Measurements from ENCODE around the gene MYO1A. TPM values are rescaled to one million over a fixed set of nuclear protein-coding genes. Genes with fewer than 3 reads are reported as not detected.
A peak's percentile ranks its signal among the peaks of the same experiment; 100 is the strongest.

MYO1A gene
- total RNA-seq, 1 experiment from 2014 or later = 9.3 TPM

DNA sequence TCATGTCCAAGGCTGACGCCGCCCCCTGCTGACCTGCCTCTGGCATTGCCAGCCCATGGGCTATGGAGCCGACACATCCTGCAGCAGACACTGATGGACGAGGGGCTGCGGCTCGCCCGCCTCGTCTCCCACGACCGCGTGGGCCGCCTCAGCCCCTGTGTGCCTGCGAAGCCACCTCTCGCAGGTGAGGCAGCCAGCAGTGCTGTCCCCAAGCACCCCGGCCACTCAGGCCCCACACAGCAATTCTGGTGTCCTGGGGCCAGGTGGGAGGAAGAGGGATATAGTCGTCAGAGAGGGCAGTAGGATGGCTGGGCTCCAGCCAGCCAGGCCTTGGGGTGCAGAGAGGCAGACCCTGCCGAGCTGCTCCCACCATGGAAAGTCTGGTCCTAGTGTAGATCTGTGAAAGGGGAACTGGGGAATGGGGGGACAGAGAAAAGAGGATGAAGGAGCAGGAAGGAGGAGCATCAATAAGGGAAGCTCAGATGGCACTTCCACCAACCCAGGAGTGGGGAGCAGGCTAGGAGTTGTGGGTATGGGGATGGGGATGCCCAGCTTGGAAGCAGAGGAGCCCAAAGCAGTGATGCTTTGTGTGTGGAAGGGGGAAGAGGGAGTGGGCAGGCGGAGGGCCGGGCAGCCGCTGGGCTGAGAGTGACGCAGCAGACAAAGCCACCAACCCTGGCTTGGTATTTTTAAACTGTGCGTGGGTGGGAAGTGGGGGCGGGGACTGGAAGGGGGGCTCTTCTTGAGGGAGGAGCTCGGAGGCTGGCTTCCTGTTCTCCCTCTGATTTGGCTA, 43.7 kb upstream of the MYO1A start:
- no peaks in the 10 kb centered on the region for H3K9me3 Mint-ChIP-seq (ENCODE audit: unreplicated experiment)
- TF ChIP-seq, protein P1, sequence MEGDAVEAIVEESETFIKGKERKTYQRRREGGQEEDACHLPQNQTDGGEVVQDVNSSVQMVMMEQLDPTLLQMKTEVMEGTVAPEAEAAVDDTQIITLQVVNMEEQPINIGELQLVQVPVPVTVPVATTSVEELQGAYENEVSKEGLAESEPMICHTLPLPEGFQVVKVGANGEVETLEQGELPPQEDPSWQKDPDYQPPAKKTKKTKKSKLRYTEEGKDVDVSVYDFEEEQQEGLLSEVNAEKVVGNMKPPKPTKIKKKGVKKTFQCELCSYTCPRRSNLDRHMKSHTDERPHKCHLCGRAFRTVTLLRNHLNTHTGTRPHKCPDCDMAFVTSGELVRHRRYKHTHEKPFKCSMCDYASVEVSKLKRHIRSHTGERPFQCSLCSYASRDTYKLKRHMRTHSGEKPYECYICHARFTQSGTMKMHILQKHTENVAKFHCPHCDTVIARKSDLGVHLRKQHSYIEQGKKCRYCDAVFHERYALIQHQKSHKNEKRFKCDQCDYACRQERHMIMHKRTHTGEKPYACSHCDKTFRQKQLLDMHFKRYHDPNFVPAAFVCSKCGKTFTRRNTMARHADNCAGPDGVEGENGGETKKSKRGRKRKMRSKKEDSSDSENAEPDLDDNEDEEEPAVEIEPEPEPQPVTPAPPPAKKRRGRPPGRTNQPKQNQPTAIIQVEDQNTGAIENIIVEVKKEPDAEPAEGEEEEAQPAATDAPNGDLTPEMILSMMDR (IDR thresholded peaks at IDR 0.05; ENCODE audit: insufficient read depth in 1 of 2, low read depth in 1 of 2, low read length in 1 of 2, severe bottlenecking in 1 of 2, unreplicated experiment in 1 of 2) = peak; percentile 55 to 64
- H3K27me3 Mint-ChIP-seq (ENCODE audit: insufficient read depth, unreplicated experiment) = no peaks in the 10 kb centered on the region
- CTCF ChIA-PET = interaction anchor here (0.6 to 3.3 kb wide), 4 partner anchors 18 to 393 kb away, joined by 3 to 22 read pairs (median 12); partner anchors contain the start of gene STAT6
- no TSS peak for BruUV-seq (replicated peaks)
- Histone ChIP-seq H3K36me3 (ENCODE audit: control insufficient read depth, insufficient read depth, low read length) (peaks cover 9% of the 10 kb centered on the region), H3K27me3 (replicated peaks; ENCODE audit: control insufficient read depth, insufficient read depth, low read length) (no peaks in the 10 kb centered on the region), H3K4me3 (ENCODE audit: low read depth, low read length) (no peak overlapping the region), H3K4me1 (peaks cover 6% of the 10 kb centered on the region; the same call in 1 of the 2 replicates), H3K9me3 (no peaks in the 10 kb centered on the region)
- DNase-seq = peak; percentile 59 to 73
- H3K27ac Mint-ChIP-seq (ENCODE audit: unreplicated experiment) = peak overlapping the region; percentile 71
- POLR2A ChIA-PET = no interaction called here
- H3K4me1 Mint-ChIP-seq (ENCODE audit: low read depth, unreplicated experiment) = peaks cover 19% of the 10 kb centered on the region
- H3K4me3 Mint-ChIP-seq (ENCODE audit: unreplicated experiment) = peak overlapping the region; percentile 35
- peaks cover 55% of the 10 kb centered on the region for H3K36me3 Mint-ChIP-seq (ENCODE audit: insufficient read depth, unreplicated experiment)
- intact Hi-C loops (cut with micrococcal nuclease; ENCODE audit: unreplicated experiment) = loop anchor here (1.0 kb wide), 1 partner anchor 24 kb away; no protein-coding TSS in a partner anchor

DNA sequence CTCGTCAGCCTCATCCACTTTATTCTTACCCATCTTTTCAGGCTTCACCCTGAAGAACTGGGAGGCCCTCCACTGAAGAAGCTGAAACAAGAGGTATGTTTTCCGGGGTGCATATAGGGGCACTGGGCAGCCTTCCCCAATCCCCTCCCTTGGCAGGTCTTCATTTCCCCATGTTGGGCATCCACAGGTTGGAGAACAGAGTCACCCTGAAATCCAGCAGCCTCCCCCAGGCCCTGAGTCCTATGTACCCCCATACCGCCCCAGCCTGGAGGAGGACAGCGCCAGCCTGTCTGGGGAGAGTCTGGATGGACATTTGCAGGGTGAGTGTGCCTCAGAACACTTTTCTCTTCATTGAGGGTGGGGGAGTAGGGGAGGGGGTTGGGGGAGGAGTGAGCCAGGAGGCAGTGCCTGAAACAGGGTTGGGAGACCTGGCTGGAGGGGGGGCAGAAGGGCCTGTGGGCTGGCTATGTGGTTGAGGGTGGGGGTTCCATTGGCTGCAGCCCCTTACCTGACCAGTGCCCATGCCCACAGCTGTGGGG, 43.0 kb upstream of the MYO1A start:
- H3K36me3 ChIP-seq (ENCODE audit: control insufficient read depth, insufficient read depth, low read length) = peaks cover 9% of the 10 kb centered on the region
- POLR2A ChIA-PET = no interaction called here
- H3K4me1 ChIP-seq = peaks cover 6% of the 10 kb centered on the region; the same call in 1 of the 2 replicates
- no peak overlapping the region for H3K4me3 ChIP-seq (ENCODE audit: low read depth, low read length)
- no peak for DNase-seq
- TF ChIP-seq, protein P1 (IDR thresholded peaks at IDR 0.05; ENCODE audit: insufficient read depth in 1 of 2, low read depth in 1 of 2, low read length in 1 of 2, severe bottlenecking in 1 of 2, unreplicated experiment in 1 of 2) = no peak
- no TSS peak for BruUV-seq (replicated peaks)
- H3K27me3 ChIP-seq (replicated peaks; ENCODE audit: control insufficient read depth, insufficient read depth, low read length) = no peaks in the 10 kb centered on the region
- H3K27ac Mint-ChIP-seq (ENCODE audit: unreplicated experiment) = peak overlapping the region; percentile 71
- no peaks in the 10 kb centered on the region for H3K9me3 ChIP-seq
- no peak overlapping the region for H3K4me3 Mint-ChIP-seq (ENCODE audit: unreplicated experiment)
- peaks cover 19% of the 10 kb centered on the region for H3K4me1 Mint-ChIP-seq (ENCODE audit: low read depth, unreplicated experiment)
- peaks cover 55% of the 10 kb centered on the region for H3K36me3 Mint-ChIP-seq (ENCODE audit: insufficient read depth, unreplicated experiment)
- no peaks in the 10 kb centered on the region for H3K27me3 Mint-ChIP-seq (ENCODE audit: insufficient read depth, unreplicated experiment)
- CTCF ChIA-PET = interaction anchor here (2.3 to 3.3 kb wide), 2 partner anchors 19 to 24 kb away, joined by 19 to 22 read pairs; partner anchors contain the start of gene STAT6
- H3K9me3 Mint-ChIP-seq (ENCODE audit: unreplicated experiment) = no peaks in the 10 kb centered on the region
- intact Hi-C loops (cut with micrococcal nuclease; ENCODE audit: unreplicated experiment) = loop anchor here (1.0 kb wide), 1 partner anchor 24 kb away; no protein-coding TSS in a partner anchor

DNA sequence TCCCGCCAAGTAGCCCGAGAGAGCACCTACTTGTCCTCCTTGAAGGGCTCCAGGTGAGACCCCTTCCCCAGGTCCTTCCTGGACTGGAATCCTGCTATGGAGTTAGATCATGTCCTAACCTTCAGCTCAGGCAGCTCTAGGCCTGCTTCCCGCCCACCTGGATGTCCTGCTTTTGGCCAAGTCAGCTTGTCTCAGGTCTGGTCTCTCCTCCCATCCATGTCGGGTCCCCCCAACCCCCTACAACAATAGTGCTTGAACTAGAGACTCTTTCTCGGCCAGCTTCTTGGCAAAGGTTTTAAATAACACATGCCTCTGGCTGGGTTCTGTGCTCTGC, 42.6 kb upstream of the MYO1A start:
- no peak for DNase-seq
- no peak overlapping the region for H3K4me3 Mint-ChIP-seq (ENCODE audit: unreplicated experiment)
- H3K4me1 ChIP-seq = peaks cover 6% of the 10 kb centered on the region; the same call in 1 of the 2 replicates
- H3K36me3 Mint-ChIP-seq (ENCODE audit: insufficient read depth, unreplicated experiment) = peaks cover 55% of the 10 kb centered on the region
- BruUV-seq (replicated peaks) = no TSS peak
- no peak overlapping the region for H3K4me3 ChIP-seq (ENCODE audit: low read depth, low read length)
- TF ChIP-seq, protein P1 (IDR thresholded peaks at IDR 0.05; ENCODE audit: insufficient read depth in 1 of 2, low read depth in 1 of 2, low read length in 1 of 2, severe bottlenecking in 1 of 2, unreplicated experiment in 1 of 2) = no peak
- H3K27ac Mint-ChIP-seq (ENCODE audit: unreplicated experiment) = no peak overlapping the region
- H3K4me1 Mint-ChIP-seq (ENCODE audit: low read depth, unreplicated experiment) = peaks cover 19% of the 10 kb centered on the region
- H3K9me3 ChIP-seq = no peaks in the 10 kb centered on the region
- ChIA-PET POLR2A (interaction anchor here (1.3 kb wide), 1 partner anchor 14 kb away, joined by 4 read pairs; the partner anchor contains the start of gene NEMP1), CTCF (interaction anchor here (0.6 to 3.3 kb wide), 3 partner anchors 19 to 394 kb away, joined by 3 to 22 read pairs (median 19); partner anchors contain the start of gene STAT6)
- intact Hi-C loops (cut with micrococcal nuclease; ENCODE audit: unreplicated experiment) = no loop called here
- no peaks in the 10 kb centered on the region for H3K9me3 Mint-ChIP-seq (ENCODE audit: unreplicated experiment)
- H3K36me3 ChIP-seq (ENCODE audit: control insufficient read depth, insufficient read depth, low read length) = peaks cover 9% of the 10 kb centered on the region
- H3K27me3 ChIP-seq (replicated peaks; ENCODE audit: control insufficient read depth, insufficient read depth, low read length) = no peaks in the 10 kb centered on the region
- no peaks in the 10 kb centered on the region for H3K27me3 Mint-ChIP-seq (ENCODE audit: insufficient read depth, unreplicated experiment)

Measured in Caco-2 (cell line).